HepG2 (cell line): ENCODE results near the gene ZNF548. TPM values are rescaled to one million over a fixed set of nuclear protein-coding genes. Genes with fewer than 3 reads are reported as not detected.

Experiments used
- BRCA1 ChIP-seq: sonication (generic); formaldehyde crosslinking; IDR thresholded peaks from 2 replicates; pipeline ENCODE4 v1.4.0; 2020; ENCODE audit warnings: missing genetic modification reagents
- HHEX ChIP-seq: IDR thresholded peaks from 2 replicates; pipeline ENCODE4 v1.6.1; 2016; ENCODE audit warnings: control low read depth
- PTBP1 ChIP-seq: fragments of 200-400 bp; formaldehyde crosslinking; IDR thresholded peaks from 2 replicates; pipeline ENCODE4 v1.6.1; 2018; ENCODE audit warnings: low read length, low read depth; ENCODE audit not compliant: poor library complexity, severe bottlenecking
- RFX1 ChIP-seq: fragments of 450-650 bp; IDR thresholded peaks from 2 replicates; pipeline ENCODE4 v1.6.1; 2017
- SP2 ChIP-seq: sonication (generic); formaldehyde crosslinking; IDR thresholded peaks from 2 replicates; pipeline ENCODE4 v1.5.1; 2020; ENCODE audit warnings: mild to moderate bottlenecking, missing genetic modification reagents
- ZNF629 ChIP-seq: sonication (generic); formaldehyde crosslinking; conservative IDR thresholded peaks from 2 replicates; pipeline ENCODE4 v1.5.0; 2020; ENCODE audit warnings: missing genetic modification reagents
- ZNF878 ChIP-seq: sonication (generic); formaldehyde crosslinking; IDR thresholded peaks from 2 replicates; pipeline ENCODE4 v1.8.1; 2023; ENCODE audit warnings: mild to moderate bottlenecking, missing genetic modification reagents, moderate library complexity
- polyA plus RNA-seq, 8 experiments: library from polyadenylated mRNA; depleted of rRNA in 3 of 8; stranded (reverse) in 7 of 8; unstranded in 1 of 8; fragments of >200 nt; fragmentation: Illumina TruSeq in 4 of 8; extraction: Trizol in 4 of 8; gene quantifications; 2 replicates each; pipeline versions ENCODE4 v1.2.1 to v1.2.3, GENCODE V29; 2011 to 2016; ENCODE audit warnings: low read depth in 4 of 8, missing spikeins in 1 of 8, mixed read lengths in 1 of 8; ENCODE audit not compliant: insufficient read depth in 1 of 8
- total RNA-seq, 5 experiments: library from RNA; depleted of rRNA; stranded (reverse); fragments of >200 nt; fragmentation: Illumina TruSeq; extraction: Trizol; gene quantifications; 2 replicates each; pipeline ENCODE4 v1.2.3, GENCODE V29; 2016; ENCODE audit warnings: low read depth in 1 of 5
- TF ChIP-seq, protein P1 (sequence below): sonication (generic); formaldehyde crosslinking; IDR thresholded peaks from 2 replicates; pipeline ENCODE4 v1.4.0; 2020; ENCODE audit warnings: missing genetic modification reagents
- TF ChIP-seq, protein P2 (sequence below): sonication (generic); formaldehyde crosslinking; IDR thresholded peaks from 2 replicates; pipeline ENCODE4 v1.4.0; 2020; ENCODE audit warnings: missing genetic modification reagents, borderline replicate concordance
- TF ChIP-seq, protein P3 (sequence below): sonication (generic); formaldehyde crosslinking; IDR thresholded peaks from 2 replicates; pipeline ENCODE4 v1.4.0; 2020; ENCODE audit warnings: missing genetic modification reagents
- TF ChIP-seq, protein P4 (sequence below): sonication (generic); formaldehyde crosslinking; IDR thresholded peaks from 2 replicates; pipeline ENCODE4 v1.5.0; 2020; ENCODE audit warnings: mild to moderate bottlenecking, missing genetic modification reagents, borderline replicate concordance
- TF ChIP-seq, protein P5 (sequence below): IDR thresholded peaks from 2 replicates; pipeline ENCODE4 v1.6.1; 2016; ENCODE audit warnings: missing genetic modification reagents, missing compliant biosample characterization

ZNF548 gene
- total and polyA plus RNA-seq, 2 of the 13 experiments (the other 11 are each of a cell fraction or from before 2014, with no cell fraction given), result 19.6 to 24.9 TPM

DNA sequence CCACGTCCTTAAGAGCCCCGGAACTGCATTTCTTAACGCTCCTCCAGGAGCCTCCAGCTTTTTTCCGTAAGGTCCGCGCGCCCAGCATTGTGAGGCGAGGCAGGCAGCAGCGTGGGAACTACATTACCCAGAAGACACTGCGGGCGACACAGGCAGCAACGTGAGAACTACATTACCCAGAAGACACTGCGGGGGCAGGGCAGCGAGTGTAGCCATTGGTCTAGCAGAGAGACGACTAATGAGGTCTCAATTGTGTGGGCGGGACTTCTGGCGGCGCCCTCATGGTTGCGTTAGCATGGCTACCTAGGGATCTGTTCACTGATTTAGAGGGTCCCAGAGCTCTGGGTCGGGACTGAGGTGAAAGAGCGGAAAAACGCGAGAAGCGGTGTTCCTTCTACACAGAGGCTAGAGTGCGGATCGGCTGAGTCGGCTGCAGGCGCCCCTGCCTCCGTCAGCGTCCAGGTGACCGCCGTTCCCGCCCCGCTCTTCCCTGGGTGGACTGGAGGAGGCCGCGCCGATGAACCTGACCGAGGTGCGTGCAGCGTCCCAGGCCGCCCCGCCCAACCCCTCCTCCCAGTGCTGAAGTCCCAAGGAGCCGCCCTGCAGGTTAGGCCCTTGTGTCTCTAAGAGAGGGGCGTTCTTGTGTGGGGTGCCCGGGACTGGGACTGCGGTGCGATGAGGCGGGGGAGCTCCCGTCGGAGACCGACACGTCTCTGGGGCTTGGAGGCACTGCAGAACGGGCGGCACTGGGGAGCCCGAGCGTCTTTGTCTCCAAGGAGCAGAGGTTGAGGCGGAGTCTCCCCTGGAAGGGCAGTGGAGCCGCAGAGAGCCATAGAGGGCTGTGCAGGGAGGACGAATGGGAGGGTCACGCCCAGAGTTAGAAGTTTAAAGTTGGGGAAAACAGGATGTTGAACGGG is 45.7 kb downstream of the ZNF548 start, which contains the start of gene ZNF749 (continued):
- TF ChIP-seq, protein P1, sequence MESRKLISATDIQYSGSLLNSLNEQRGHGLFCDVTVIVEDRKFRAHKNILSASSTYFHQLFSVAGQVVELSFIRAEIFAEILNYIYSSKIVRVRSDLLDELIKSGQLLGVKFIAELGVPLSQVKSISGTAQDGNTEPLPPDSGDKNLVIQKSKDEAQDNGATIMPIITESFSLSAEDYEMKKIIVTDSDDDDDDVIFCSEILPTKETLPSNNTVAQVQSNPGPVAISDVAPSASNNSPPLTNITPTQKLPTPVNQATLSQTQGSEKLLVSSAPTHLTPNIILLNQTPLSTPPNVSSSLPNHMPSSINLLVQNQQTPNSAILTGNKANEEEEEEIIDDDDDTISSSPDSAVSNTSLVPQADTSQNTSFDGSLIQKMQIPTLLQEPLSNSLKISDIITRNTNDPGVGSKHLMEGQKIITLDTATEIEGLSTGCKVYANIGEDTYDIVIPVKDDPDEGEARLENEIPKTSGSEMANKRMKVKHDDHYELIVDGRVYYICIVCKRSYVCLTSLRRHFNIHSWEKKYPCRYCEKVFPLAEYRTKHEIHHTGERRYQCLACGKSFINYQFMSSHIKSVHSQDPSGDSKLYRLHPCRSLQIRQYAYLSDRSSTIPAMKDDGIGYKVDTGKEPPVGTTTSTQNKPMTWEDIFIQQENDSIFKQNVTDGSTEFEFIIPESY, result peak; percentile 16; the same call in 1 of the 2 replicates
- TF ChIP-seq ZNF629 (CRISPR knock-in tag), result no peak
- TF ChIP-seq PTBP1, result no peak
- no peak for TF ChIP-seq BRCA1 (CRISPR knock-in tag)
- peak; percentile 86 for TF ChIP-seq SP2 (CRISPR knock-in tag)
- TF ChIP-seq, protein P2, sequence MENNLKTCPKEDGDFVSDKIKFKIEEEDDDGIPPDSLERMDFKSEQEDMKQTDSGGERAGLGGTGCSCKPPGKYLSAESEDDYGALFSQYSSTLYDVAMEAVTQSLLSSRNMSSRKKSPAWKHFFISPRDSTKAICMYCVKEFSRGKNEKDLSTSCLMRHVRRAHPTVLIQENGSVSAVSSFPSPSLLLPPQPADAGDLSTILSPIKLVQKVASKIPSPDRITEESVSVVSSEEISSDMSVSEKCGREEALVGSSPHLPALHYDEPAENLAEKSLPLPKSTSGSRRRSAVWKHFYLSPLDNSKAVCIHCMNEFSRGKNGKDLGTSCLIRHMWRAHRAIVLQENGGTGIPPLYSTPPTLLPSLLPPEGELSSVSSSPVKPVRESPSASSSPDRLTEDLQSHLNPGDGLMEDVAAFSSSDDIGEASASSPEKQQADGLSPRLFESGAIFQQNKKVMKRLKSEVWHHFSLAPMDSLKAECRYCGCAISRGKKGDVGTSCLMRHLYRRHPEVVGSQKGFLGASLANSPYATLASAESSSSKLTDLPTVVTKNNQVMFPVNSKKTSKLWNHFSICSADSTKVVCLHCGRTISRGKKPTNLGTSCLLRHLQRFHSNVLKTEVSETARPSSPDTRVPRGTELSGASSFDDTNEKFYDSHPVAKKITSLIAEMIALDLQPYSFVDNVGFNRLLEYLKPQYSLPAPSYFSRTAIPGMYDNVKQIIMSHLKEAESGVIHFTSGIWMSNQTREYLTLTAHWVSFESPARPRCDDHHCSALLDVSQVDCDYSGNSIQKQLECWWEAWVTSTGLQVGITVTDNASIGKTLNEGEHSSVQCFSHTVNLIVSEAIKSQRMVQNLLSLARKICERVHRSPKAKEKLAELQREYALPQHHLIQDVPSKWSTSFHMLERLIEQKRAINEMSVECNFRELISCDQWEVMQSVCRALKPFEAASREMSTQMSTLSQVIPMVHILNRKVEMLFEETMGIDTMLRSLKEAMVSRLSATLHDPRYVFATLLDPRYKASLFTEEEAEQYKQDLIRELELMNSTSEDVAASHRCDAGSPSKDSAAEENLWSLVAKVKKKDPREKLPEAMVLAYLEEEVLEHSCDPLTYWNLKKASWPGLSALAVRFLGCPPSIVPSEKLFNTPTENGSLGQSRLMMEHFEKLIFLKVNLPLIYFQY (CRISPR knock-in tag), result no peak
- no peak for TF ChIP-seq ZNF878 (CRISPR knock-in tag)
- TF ChIP-seq, protein P3, sequence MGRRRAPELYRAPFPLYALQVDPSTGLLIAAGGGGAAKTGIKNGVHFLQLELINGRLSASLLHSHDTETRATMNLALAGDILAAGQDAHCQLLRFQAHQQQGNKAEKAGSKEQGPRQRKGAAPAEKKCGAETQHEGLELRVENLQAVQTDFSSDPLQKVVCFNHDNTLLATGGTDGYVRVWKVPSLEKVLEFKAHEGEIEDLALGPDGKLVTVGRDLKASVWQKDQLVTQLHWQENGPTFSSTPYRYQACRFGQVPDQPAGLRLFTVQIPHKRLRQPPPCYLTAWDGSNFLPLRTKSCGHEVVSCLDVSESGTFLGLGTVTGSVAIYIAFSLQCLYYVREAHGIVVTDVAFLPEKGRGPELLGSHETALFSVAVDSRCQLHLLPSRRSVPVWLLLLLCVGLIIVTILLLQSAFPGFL (CRISPR knock-in tag), result no peak
- TF ChIP-seq, protein P4, sequence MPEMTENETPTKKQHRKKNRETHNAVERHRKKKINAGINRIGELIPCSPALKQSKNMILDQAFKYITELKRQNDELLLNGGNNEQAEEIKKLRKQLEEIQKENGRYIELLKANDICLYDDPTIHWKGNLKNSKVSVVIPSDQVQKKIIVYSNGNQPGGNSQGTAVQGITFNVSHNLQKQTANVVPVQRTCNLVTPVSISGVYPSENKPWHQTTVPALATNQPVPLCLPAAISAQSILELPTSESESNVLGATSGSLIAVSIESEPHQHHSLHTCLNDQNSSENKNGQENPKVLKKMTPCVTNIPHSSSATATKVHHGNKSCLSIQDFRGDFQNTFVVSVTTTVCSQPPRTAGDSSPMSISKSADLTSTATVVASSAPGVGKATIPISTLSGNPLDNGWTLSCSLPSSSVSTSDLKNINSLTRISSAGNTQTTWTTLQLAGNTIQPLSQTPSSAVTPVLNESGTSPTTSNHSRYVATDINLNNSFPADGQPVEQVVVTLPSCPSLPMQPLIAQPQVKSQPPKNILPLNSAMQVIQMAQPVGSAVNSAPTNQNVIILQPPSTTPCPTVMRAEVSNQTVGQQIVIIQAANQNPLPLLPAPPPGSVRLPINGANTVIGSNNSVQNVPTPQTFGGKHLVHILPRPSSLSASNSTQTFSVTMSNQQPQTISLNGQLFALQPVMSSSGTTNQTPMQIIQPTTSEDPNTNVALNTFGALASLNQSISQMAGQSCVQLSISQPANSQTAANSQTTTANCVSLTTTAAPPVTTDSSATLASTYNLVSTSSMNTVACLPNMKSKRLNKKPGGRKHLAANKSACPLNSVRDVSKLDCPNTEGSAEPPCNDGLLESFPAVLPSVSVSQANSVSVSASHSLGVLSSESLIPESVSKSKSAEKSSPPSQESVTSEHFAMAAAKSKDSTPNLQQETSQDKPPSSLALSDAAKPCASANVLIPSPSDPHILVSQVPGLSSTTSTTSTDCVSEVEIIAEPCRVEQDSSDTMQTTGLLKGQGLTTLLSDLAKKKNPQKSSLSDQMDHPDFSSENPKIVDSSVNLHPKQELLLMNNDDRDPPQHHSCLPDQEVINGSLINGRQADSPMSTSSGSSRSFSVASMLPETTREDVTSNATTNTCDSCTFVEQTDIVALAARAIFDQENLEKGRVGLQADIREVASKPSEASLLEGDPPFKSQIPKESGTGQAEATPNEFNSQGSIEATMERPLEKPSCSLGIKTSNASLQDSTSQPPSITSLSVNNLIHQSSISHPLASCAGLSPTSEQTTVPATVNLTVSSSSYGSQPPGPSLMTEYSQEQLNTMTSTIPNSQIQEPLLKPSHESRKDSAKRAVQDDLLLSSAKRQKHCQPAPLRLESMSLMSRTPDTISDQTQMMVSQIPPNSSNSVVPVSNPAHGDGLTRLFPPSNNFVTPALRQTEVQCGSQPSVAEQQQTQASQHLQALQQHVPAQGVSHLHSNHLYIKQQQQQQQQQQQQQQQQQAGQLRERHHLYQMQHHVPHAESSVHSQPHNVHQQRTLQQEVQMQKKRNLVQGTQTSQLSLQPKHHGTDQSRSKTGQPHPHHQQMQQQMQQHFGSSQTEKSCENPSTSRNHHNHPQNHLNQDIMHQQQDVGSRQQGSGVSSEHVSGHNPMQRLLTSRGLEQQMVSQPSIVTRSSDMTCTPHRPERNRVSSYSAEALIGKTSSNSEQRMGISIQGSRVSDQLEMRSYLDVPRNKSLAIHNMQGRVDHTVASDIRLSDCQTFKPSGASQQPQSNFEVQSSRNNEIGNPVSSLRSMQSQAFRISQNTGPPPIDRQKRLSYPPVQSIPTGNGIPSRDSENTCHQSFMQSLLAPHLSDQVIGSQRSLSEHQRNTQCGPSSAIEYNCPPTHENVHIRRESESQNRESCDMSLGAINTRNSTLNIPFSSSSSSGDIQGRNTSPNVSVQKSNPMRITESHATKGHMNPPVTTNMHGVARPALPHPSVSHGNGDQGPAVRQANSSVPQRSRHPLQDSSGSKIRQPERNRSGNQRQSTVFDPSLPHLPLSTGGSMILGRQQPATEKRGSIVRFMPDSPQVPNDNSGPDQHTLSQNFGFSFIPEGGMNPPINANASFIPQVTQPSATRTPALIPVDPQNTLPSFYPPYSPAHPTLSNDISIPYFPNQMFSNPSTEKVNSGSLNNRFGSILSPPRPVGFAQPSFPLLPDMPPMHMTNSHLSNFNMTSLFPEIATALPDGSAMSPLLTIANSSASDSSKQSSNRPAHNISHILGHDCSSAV (CRISPR knock-in tag), result no peak
- no peak for TF ChIP-seq HHEX (CRISPR knock-in tag)
- TF ChIP-seq, protein P5, sequence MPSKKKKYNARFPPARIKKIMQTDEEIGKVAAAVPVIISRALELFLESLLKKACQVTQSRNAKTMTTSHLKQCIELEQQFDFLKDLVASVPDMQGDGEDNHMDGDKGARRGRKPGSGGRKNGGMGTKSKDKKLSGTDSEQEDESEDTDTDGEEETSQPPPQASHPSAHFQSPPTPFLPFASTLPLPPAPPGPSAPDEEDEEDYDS (CRISPR knock-in tag), result peak; percentile 77; the same call in 1 of the 2 replicates
- no peak for TF ChIP-seq RFX1
